Esophagus muscularis mucosa (tissue), 4 donors: ENCODE results near the gene AMPD1. TPM values are rescaled to one million over a fixed set of nuclear protein-coding genes. Genes with fewer than 3 reads are reported as not detected.

Experiments used
- DNase-seq: peaks from one replicate; pipeline ENCODE4 v3.0.0-alpha.2; 2017; ENCODE audit errors: extremely low spot score
- H3K27ac ChIP-seq, 4 donors: fragments of 200-600 bp; sonication (generic); replicated peaks in 1 of 4; 1 replicate in 3 of 4; 2 replicates in 1 of 4; pipeline ENCODE4 v1.5.1; 2016 to 2019; ENCODE audit warnings: mild to moderate bottlenecking in 1 of 4
- H3K27me3 ChIP-seq, 4 donors: fragments of 200-600 bp; sonication (generic); one replicate each; pipeline versions ENCODE4 v1.5.1 to v1.6.0; 2016 to 2019
- H3K36me3 ChIP-seq, 4 donors: fragments of 200-600 bp; sonication (generic); one replicate each; pipeline ENCODE4 v1.5.1; 2016 to 2019
- H3K4me1 ChIP-seq, 4 donors: fragments of 200-600 bp; sonication (generic); one replicate each; pipeline ENCODE4 v1.5.1; 2016 to 2019
- H3K4me3 ChIP-seq, 4 donors: fragments of 200-600 bp; sonication (generic); 1 replicate in 2 of 4; 2 replicates in 2 of 4; pipeline ENCODE4 v1.5.1; 2016 to 2019; ENCODE audit warnings: mild to moderate bottlenecking in 4 of 4, moderate library complexity in 1 of 4
- H3K9me3 ChIP-seq, 4 donors: fragments of 200-600 bp; sonication (generic); 1 replicate in 3 of 4; 2 replicates in 1 of 4; pipeline ENCODE4 v1.5.1; 2016 to 2019
- CTCF ChIP-seq, 3 experiments: fragments of 200-600 bp in 2 of 3; fragments of 450-650 bp in 1 of 3; sonication (generic) in 2 of 3; IDR thresholded peaks; one replicate each; pipeline ENCODE4 v1.5.1; 2017 to 2019; ENCODE audit warnings: antibody characterized with exemption in 3 of 3, mild to moderate bottlenecking in 2 of 3, moderate library complexity in 1 of 3
- EP300 ChIP-seq: sonication (generic); formaldehyde crosslinking; IDR thresholded peaks from one replicate; pipeline ENCODE4 v1.6.1; 2017; ENCODE audit warnings: antibody characterized with exemption
- POLR2A ChIP-seq: fragments of 450-650 bp; IDR thresholded peaks from one replicate; pipeline ENCODE4 v1.6.1; 2017; ENCODE audit warnings: antibody characterized with exemption, moderate library complexity, mild to moderate bottlenecking, low read depth
- POLR2AphosphoS5 ChIP-seq, 2 donors: sonication (generic); formaldehyde crosslinking; IDR thresholded peaks; one replicate each; pipeline ENCODE4 v1.6.1; 2017; ENCODE audit warnings: antibody characterized with exemption in 2 of 2
- WGBS: methylation state at CpG from one replicate; pipeline ENCODE4 v1.1.5; 2018; 5-methylcytosine and 5-hydroxymethylcytosine counted together
- intact Hi-C: fragments of 100-400 bp; cut with DNase I; formaldehyde crosslinking; loops from one replicate; pipeline ENCODE4 v1.15.1; 2023
- total RNA-seq, 4 donors: library from RNA; depleted of rRNA; stranded (reverse); fragments of >200 nt; gene quantifications; one replicate each; pipeline versions ENCODE4 v1.1.0 to v1.2.1, GENCODE V29; 2016

Gene AMPD1
- total RNA-seq, 4 donors from 2014 or later = not detected

GRCh38 chr1:114735479-114735878, 40.1 kb upstream of the AMPD1 start:
- Histone ChIP-seq H3K36me3 (peaks cover 54 to 92% (median 79%) of the 10 kb centered on the region in 4 donors), H3K9me3 (no peaks in the 10 kb centered on the region), H3K27me3 (no peaks in the 10 kb centered on the region), H3K4me3 (no peak overlapping the region), H3K27ac (no peak overlapping the region), H3K4me1 (peaks cover 0 to 4% (median under 1%) of the 10 kb centered on the region in 4 donors)
- intact Hi-C loops = no loop called here
- DNase-seq = no peak
- TF ChIP-seq POLR2AphosphoS5 (IDR thresholded peaks at IDR 0.05) (no peak), POLR2A (no peak), EP300 (no peak), CTCF (IDR thresholded peaks at IDR 0.05) (no peak)
- 79% methylated on average over 1 of the region's 1 CpG for WGBS

DNA sequence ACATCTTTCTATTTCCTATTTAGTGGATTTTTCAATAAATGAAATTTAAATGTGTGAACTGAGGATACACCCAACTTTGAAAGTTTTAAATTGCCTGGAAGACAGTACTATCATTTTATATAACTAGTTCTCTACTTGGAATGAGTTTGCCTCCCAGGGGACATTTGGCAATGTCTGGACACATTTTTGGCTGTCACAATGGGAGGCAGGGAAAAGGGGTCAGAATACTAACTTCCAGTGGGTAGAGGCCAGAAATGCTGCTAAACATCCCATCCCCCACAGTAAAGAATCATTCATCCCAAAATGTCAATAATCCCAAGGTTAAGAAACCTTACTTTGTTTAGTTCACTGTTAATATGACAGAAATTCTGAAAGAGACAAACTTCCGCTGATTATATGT, 34.4 kb upstream of the AMPD1 start:
- 96% methylated on average over 1 of the region's 1 CpG for WGBS
- H3K4me1 ChIP-seq = peaks cover 0 to 13% (median 5%) of the 10 kb centered on the region in 4 donors
- TF ChIP-seq CTCF (IDR thresholded peaks at IDR 0.05) = no peak
- no peak for TF ChIP-seq EP300
- intact Hi-C loops = no loop called here
- no peak overlapping the region for H3K4me3 ChIP-seq
- no peak for DNase-seq
- H3K9me3 ChIP-seq = no peaks in the 10 kb centered on the region
- no peaks in the 10 kb centered on the region for H3K27me3 ChIP-seq
- H3K36me3 ChIP-seq = peaks cover 51 to 100% (median 94%) of the 10 kb centered on the region in 4 donors
- no peak overlapping the region for H3K27ac ChIP-seq

GRCh38 chr1:114728553-114728952, 33.2 kb upstream of the AMPD1 start:
- peaks cover 49 to 100% (median 94%) of the 10 kb centered on the region in 4 donors for H3K36me3 ChIP-seq
- no peak for DNase-seq

DNA sequence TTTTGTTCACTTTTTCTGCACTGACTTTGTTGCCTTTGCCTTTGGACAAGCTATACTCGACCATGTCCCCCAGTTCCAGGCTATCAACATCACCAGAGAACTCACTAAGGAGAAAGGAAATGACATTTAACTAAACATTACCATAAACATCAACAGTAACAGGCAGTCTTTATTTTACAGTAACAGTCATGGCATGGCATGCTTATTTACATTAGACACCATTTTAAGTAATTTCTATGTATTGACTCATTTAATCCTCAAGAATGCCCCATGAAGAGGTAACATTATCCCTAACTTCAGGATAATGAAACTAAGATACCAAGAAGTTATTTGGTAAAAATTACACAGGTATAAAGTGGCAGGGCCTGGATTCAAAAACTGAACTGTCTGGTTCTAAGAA, 29.9 kb upstream of the AMPD1 start:
- WGBS = 90% methylated on average over 1 of the region's 1 CpG
- Histone ChIP-seq H3K9me3 (no peaks in the 10 kb centered on the region), H3K4me3 (no peak overlapping the region), H3K27ac (no peak overlapping the region), H3K4me1 (peaks cover 4 to 18% (median 13%) of the 10 kb centered on the region in 4 donors), H3K27me3 (no peaks in the 10 kb centered on the region), H3K36me3 (peaks cover 59 to 100% (median 98%) of the 10 kb centered on the region in 4 donors)
- no peak for TF ChIP-seq CTCF (IDR thresholded peaks at IDR 0.05)
- TF ChIP-seq POLR2A = no peak
- no peak for TF ChIP-seq POLR2AphosphoS5 (IDR thresholded peaks at IDR 0.05)
- no peak for TF ChIP-seq EP300
- intact Hi-C loops = no loop called here
- no peak for DNase-seq

More at GRCh38 chr1:114728553-114728952, 33.2 kb upstream of the AMPD1 start:
- Histone ChIP-seq H3K4me1 (peaks cover 4 to 24% (median 15%) of the 10 kb centered on the region in 4 donors), H3K27ac (no peak overlapping the region), H3K27me3 (no peaks in the 10 kb centered on the region), H3K9me3 (no peaks in the 10 kb centered on the region), H3K4me3 (no peak overlapping the region)
- intact Hi-C loops = no loop called here
- TF ChIP-seq POLR2A (no peak), EP300 (no peak), POLR2AphosphoS5 (IDR thresholded peaks at IDR 0.05) (no peak), CTCF (IDR thresholded peaks at IDR 0.05) (no peak)
- WGBS = 81% methylated on average over 2 of the region's 2 CpGs

DNA sequence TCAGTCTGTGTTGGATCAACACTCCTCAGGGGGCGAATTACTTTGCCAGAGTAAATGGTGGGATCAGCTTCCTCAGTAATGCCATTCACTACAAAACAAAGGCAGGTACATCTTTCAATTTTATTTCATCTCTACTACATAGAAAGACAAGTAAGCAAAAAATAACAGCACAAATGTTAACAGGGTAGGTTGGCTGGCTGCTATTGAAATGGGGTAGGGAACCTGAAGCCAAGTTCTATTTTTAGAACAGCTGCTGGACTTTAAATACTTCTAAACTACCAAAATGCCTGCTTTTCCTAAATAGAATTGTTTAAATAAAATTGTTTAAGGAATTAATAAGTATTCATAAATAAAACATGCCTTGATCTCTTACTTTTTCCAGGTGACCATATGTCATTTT, 28.6 kb upstream of the AMPD1 start:
- H3K36me3 ChIP-seq = peaks cover 58 to 100% (median 98%) of the 10 kb centered on the region in 4 donors
- intact Hi-C loops = no loop called here

More for the DNA sequence above, 28.6 kb upstream of the AMPD1 start:
- peaks cover 4 to 11% (median 11%) of the 10 kb centered on the region in 4 donors for H3K4me1 ChIP-seq
- WGBS = 86% methylated on average over 1 of the region's 1 CpG
- TF ChIP-seq CTCF (IDR thresholded peaks at IDR 0.05) (no peak), POLR2AphosphoS5 (IDR thresholded peaks at IDR 0.05) (no peak), EP300 (no peak), POLR2A (no peak)
- H3K27me3 ChIP-seq = no peaks in the 10 kb centered on the region
- no peak overlapping the region for H3K4me3 ChIP-seq
- DNase-seq = no peak
- no peaks in the 10 kb centered on the region for H3K9me3 ChIP-seq
- H3K27ac ChIP-seq = no peak overlapping the region
